Activated CD4-positive, alpha-beta memory T cell treated with anti-CD3 and anti-CD28 coated beads for 36 hours (primary cell): ENCODE results near the gene DLGAP4. TPM values are rescaled to one million over a fixed set of nuclear protein-coding genes. Genes with fewer than 3 reads are reported as not detected.

Experiments used
- CTCF ChIA-PET: fragments of 350-600 bp; sonication (Branson Sonifier 250); formaldehyde crosslinking; loops from one replicate; lab custom pipeline; 2021; ENCODE audit warnings: antibody characterized with exemption, inconsistent platforms; lab: Charles Lee
- POLR2A ChIA-PET: fragments of 350-600 bp; sonication (Branson Sonifier 250); formaldehyde crosslinking; loops from one replicate; lab custom pipeline; 2021; ENCODE audit warnings: antibody characterized with exemption; lab: Charles Lee
- DNase-seq: peaks from one replicate; pipeline ENCODE4 v3.0.0-alpha.2; 2020
- H3K27ac Mint-ChIP-seq: one replicate; pipeline ENCODE4 v1.8.0; 2021; ENCODE audit warnings: mixed read lengths
- H3K27me3 Mint-ChIP-seq: one replicate; pipeline ENCODE4 v1.8.0; 2021; ENCODE audit warnings: mixed read lengths
- H3K36me3 Mint-ChIP-seq: one replicate; pipeline ENCODE4 v1.8.0; 2021; ENCODE audit warnings: mixed read lengths
- H3K4me1 Mint-ChIP-seq: one replicate; pipeline ENCODE4 v1.8.0; 2021; ENCODE audit warnings: low read depth, mixed read lengths
- H3K4me3 Mint-ChIP-seq: one replicate; pipeline ENCODE4 v1.8.0; 2021; ENCODE audit warnings: mild to moderate bottlenecking, mixed read lengths
- H3K9me3 Mint-ChIP-seq: one replicate; pipeline ENCODE4 v1.8.0; 2021; ENCODE audit warnings: mixed read lengths
- intact Hi-C: fragments of 100-400 bp; cut with micrococcal nuclease; formaldehyde crosslinking; loops from one replicate; pipeline ENCODE4 v1.15.1; 2023
- total RNA-seq, 2 experiments: library from RNA; stranded (reverse); gene quantifications; one replicate each; pipeline ENCODE4 v1.2.3, GENCODE V29; 2021

Gene DLGAP4
- total RNA-seq, 2 experiments from 2014 or later: 18.5 to 18.8 TPM

DNA sequence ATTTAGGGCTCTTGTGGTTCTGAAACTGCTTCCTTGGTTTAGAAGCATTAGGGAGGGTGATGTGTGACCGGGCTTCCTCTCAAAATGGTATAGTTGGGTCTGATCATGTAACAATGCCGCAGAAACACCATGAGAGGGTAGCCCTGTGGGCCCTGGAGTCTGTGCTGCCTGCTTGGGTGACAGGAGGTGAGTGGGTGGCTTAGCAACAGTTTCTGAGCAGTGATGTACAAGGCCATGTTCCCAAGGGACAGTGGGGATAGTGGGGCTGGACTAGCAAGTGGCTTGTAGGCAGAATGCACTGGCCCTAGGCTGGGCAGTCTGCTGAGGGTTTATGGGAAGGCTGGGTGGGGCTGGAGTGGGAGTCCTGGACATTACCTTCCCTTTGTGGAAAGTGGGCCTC is 128.2 kb downstream of the DLGAP4 start:
- H3K27me3 Mint-ChIP-seq: peaks cover 1% of the 10 kb centered on the region
- peaks cover 2% of the 10 kb centered on the region for H3K4me1 Mint-ChIP-seq
- H3K9me3 Mint-ChIP-seq: no peaks in the 10 kb centered on the region
- CTCF ChIA-PET: no interaction called here
- DNase-seq: no peak
- intact Hi-C loops: no loop called here
- no peak overlapping the region for H3K4me3 Mint-ChIP-seq
- H3K27ac Mint-ChIP-seq: no peak overlapping the region
- no peaks in the 10 kb centered on the region for H3K36me3 Mint-ChIP-seq
- POLR2A ChIA-PET: no interaction called here

DNA sequence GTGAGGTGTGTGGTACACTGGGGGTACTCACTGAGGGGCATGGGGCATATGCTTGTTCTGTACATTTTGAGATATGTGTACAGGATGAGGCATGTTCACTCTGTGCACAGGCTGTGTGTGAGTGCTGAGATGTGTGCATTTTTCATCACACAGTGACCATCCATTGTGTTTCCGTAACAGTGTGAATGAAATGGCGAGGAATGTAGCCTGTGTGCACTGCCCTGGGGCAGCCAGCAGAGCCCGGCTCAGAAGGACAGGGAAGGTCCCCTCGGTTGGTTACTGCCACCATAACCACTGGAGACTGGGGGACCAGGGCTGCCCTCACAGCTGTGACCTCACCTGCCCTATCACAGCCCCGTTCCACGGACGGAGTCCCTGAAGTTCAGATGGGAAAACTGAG is 129.0 kb downstream of the DLGAP4 start:
- Mint-ChIP-seq H3K9me3 (no peaks in the 10 kb centered on the region), H3K4me3 (no peak overlapping the region), H3K36me3 (no peaks in the 10 kb centered on the region), H3K27ac (no peak overlapping the region), H3K4me1 (peaks cover 2% of the 10 kb centered on the region), H3K27me3 (peaks cover 1% of the 10 kb centered on the region)
- DNase-seq: no peak
- intact Hi-C loops: loop anchor here (5.0 kb wide), 1 partner anchor 438 kb away; no protein-coding TSS in a partner anchor
- CTCF ChIA-PET: no interaction called here
- POLR2A ChIA-PET: no interaction called here

DNA sequence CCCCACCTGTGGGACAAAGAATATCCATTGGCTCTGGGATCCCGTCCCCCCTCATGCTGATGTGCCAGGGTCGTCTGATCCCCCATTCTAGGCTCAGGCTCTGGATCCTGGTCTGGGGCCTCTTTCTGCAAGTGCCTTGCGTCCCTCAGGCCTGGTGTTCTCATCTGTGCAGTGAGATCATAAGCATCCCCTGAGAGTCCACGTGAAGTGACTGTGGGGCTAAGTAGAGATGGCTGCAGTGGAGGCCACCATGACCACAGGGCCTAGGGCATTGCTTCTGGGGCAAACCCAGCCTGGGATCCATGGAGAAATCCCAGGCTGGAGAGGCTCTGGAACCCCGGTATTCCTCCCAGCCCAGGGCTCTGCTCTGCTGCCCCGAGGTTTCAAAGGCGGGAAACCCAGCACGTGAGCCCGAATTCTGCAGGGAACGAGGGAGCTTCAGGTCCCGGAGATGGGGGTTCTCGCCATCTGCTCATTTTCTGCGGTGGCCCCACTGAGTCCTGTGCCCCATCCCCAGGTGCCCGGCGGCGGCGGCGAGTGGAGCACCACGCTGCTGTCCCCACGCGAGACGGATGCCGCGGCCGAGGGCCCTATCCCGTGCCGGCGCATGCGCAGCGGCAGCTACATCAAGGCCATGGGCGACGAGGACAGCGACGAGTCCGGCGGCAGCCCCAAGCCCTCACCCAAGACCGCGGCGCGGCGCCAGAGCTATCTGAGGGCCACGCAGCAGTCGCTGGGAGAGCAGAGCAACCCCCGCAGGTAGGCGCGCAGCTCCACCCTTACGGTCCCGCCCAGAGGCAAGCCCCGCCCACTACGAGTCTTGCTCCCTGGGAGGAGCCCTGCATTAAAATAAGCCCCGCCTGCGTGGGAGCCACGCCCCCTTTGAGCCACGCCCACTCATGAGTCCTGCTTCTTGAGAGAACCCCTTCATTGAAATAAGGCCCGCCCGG is 129.7 kb downstream of the DLGAP4 start:
- DNase-seq: peak; percentile 92
- Mint-ChIP-seq H3K27me3 (peaks cover 1% of the 10 kb centered on the region), H3K9me3 (no peaks in the 10 kb centered on the region), H3K4me1 (peaks cover 2% of the 10 kb centered on the region), H3K27ac (no peak overlapping the region), H3K4me3 (peak overlapping the region; percentile 20), H3K36me3 (no peaks in the 10 kb centered on the region)
- POLR2A ChIA-PET: no interaction called here
- CTCF ChIA-PET: interaction anchor here (0.6 to 6.1 kb wide), 7 partner anchors 13 to 234 kb away, joined by 3 to 101 read pairs (median 4); no protein-coding TSS in a partner anchor
- intact Hi-C loops: loop anchor here (5.0 kb wide), 1 partner anchor 439 kb away; no protein-coding TSS in a partner anchor

DNA sequence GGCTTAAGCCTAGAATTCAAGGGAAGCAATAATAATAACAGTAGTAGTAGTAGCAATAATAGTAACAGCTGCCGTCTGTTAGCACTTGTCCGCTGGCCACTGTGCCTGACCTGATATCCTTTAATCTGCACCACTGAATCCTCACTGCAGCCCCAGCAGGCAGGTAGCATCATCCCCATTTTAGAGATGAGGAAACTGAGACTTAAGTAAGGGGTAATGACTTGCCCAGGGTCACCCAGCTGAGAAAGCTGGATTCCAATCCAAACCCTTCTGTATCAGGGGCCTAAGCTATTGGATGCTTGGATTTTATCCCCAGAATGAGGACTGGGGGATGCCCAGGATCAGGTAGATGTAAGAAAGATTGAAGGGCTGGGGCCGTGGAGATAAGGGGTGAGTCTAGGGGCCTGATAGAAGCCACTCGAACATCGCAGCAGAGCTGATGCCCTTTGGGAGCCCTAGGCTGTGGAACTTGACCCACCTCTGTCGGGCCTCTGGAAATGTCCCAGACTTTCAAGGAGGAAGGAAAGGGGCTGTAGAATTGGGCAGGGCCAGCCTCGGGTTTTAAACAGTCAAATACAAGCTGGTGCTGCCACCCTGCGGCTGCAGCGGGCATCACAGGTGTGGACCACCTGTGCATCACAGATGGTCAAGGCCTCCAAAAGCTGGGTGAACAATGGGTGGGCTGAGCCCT is 133.0 kb downstream of the DLGAP4 start:
- Mint-ChIP-seq H3K36me3 (no peaks in the 10 kb centered on the region), H3K4me1 (peaks cover 2% of the 10 kb centered on the region), H3K9me3 (no peaks in the 10 kb centered on the region), H3K27ac (no peak overlapping the region), H3K27me3 (peaks cover 1% of the 10 kb centered on the region), H3K4me3 (peak overlapping the region; percentile 18)
- CTCF ChIA-PET: interaction anchor here (0.6 to 6.1 kb wide), 43 partner anchors 9 to 485 kb away, joined by 3 to 101 read pairs (median 4); partner anchors contain the start of genes AAR2 and SCAND1
- POLR2A ChIA-PET: interaction anchor here (0.9 kb wide), 1 partner anchor 236 kb away, joined by 3 read pairs; no protein-coding TSS in a partner anchor
- intact Hi-C loops: loop anchor here (2.0 to 5.0 kb wide), 2 partner anchors 236 to 442 kb away; no protein-coding TSS in a partner anchor
- peak; percentile 75 for DNase-seq

- Mint-ChIP-seq H3K9me3 (no peaks in the 10 kb centered on the region), H3K27ac (no peak overlapping the region), H3K4me3 (no peak overlapping the region), H3K4me1 (peaks cover 2% of the 10 kb centered on the region), H3K27me3 (peaks cover 1% of the 10 kb centered on the region), H3K36me3 (no peaks in the 10 kb centered on the region)
- DNase-seq: no peak
- ChIA-PET CTCF (interaction anchor here (0.6 to 6.1 kb wide), 41 partner anchors 8 to 486 kb away, joined by 3 to 101 read pairs (median 4); partner anchors contain the start of genes AAR2 and SCAND1), POLR2A (no interaction called here)
- intact Hi-C loops: loop anchor here (2.0 to 5.0 kb wide), 2 partner anchors 237 to 442 kb away; no protein-coding TSS in a partner anchor
Observed at GRCh38 chr20:36439731-36440072, 133.6 kb downstream of the DLGAP4 start.

GRCh38 chr20:36440370-36441026 is 134.4 kb downstream of the DLGAP4 start:
- peaks cover 1% of the 10 kb centered on the region for H3K27me3 Mint-ChIP-seq
- no peak overlapping the region for H3K4me3 Mint-ChIP-seq
- H3K4me1 Mint-ChIP-seq: peaks cover 2% of the 10 kb centered on the region
- no peaks in the 10 kb centered on the region for H3K9me3 Mint-ChIP-seq
- intact Hi-C loops: no loop called here
- DNase-seq: no peak
- ChIA-PET POLR2A (no interaction called here), CTCF (interaction anchor here (1.3 to 6.1 kb wide), 9 partner anchors 11 to 450 kb away, joined by 4 to 101 read pairs (median 13); partner anchors contain the start of gene AAR2)
- no peaks in the 10 kb centered on the region for H3K36me3 Mint-ChIP-seq
- H3K27ac Mint-ChIP-seq: no peak overlapping the region

DNA sequence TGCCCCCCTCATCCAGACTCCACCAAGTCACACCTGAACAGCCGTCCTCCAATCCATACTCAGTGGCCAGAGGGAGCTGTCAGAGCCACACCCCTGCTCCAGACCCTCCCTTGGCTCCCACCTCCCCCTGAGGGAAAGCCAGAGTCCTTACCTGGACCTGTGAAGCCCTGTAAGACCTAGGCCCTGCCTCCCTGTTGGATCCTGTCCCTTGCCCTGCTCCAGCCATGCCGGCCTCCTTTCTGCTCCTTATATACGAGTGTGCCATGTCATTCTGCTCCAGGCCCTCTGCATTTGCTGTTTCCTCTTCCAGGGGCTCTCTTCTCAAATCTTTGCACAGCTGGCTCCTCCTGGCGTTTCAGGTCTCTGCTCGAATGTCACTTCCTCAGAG is 134.9 kb downstream of the DLGAP4 start:
- no peaks in the 10 kb centered on the region for H3K9me3 Mint-ChIP-seq
- H3K36me3 Mint-ChIP-seq: no peaks in the 10 kb centered on the region
- H3K27me3 Mint-ChIP-seq: peaks cover 1% of the 10 kb centered on the region
- no peak for DNase-seq
- H3K4me1 Mint-ChIP-seq: peaks cover 2% of the 10 kb centered on the region
- no peak overlapping the region for H3K27ac Mint-ChIP-seq
- POLR2A ChIA-PET: no interaction called here
- CTCF ChIA-PET: interaction anchor here (1.6 to 6.1 kb wide), 4 partner anchors 204 to 450 kb away, joined by 4 to 101 read pairs (median 10); partner anchors contain the start of gene AAR2
- H3K4me3 Mint-ChIP-seq: no peak overlapping the region
- intact Hi-C loops: no loop called here

- peaks cover 2% of the 10 kb centered on the region for H3K4me1 Mint-ChIP-seq
- H3K36me3 Mint-ChIP-seq: no peaks in the 10 kb centered on the region
- peaks cover 1% of the 10 kb centered on the region for H3K27me3 Mint-ChIP-seq
- no peak overlapping the region for H3K4me3 Mint-ChIP-seq
- no peak for DNase-seq
- intact Hi-C loops: no loop called here
- H3K27ac Mint-ChIP-seq: no peak overlapping the region
- ChIA-PET POLR2A (no interaction called here), CTCF (interaction anchor here (1.6 to 6.1 kb wide), 2 partner anchors 239 to 285 kb away, joined by 4 to 101 read pairs; no protein-coding TSS in a partner anchor)
- H3K9me3 Mint-ChIP-seq: no peaks in the 10 kb centered on the region
Observed at GRCh38 chr20:36441416-36441815, 135.3 kb downstream of the DLGAP4 start.

DNA sequence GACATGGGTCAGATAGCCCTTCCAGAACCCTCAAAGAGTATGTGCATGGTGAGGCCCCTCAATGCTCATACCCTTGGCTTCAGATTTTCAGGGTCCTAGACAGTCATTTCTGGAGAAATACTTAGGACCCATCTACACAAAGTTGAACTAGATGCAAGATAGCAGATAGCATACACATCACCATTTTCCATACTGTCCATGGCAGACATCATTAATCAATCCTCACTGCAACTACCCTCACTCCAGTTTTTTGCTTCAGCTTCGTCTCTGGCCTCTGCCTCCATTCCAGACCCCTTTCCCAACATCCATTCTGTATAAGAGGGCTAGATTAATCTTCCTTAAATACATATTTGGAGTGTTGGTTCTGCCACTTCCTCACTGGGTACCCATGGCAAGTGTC is 139.7 kb downstream of the DLGAP4 start:
- H3K9me3 Mint-ChIP-seq: no peaks in the 10 kb centered on the region
- H3K27me3 Mint-ChIP-seq: no peaks in the 10 kb centered on the region
- intact Hi-C loops: no loop called here
- CTCF ChIA-PET: interaction anchor here (0.6 kb wide), 1 partner anchor 280 kb away, joined by 4 read pairs; no protein-coding TSS in a partner anchor
- DNase-seq: no peak
- POLR2A ChIA-PET: no interaction called here
- no peak overlapping the region for H3K4me3 Mint-ChIP-seq
- no peaks in the 10 kb centered on the region for H3K36me3 Mint-ChIP-seq
- no peak overlapping the region for H3K27ac Mint-ChIP-seq
- no peaks in the 10 kb centered on the region for H3K4me1 Mint-ChIP-seq

GRCh38 chr20:36446557-36446956 is 140.4 kb downstream of the DLGAP4 start:
- H3K27ac Mint-ChIP-seq: no peak overlapping the region
- POLR2A ChIA-PET: no interaction called here
- DNase-seq: no peak
- no peaks in the 10 kb centered on the region for H3K9me3 Mint-ChIP-seq
- CTCF ChIA-PET: no interaction called here
- H3K36me3 Mint-ChIP-seq: no peaks in the 10 kb centered on the region
- no peaks in the 10 kb centered on the region for H3K27me3 Mint-ChIP-seq
- no peak overlapping the region for H3K4me3 Mint-ChIP-seq
- intact Hi-C loops: no loop called here
- H3K4me1 Mint-ChIP-seq: no peaks in the 10 kb centered on the region

DNA sequence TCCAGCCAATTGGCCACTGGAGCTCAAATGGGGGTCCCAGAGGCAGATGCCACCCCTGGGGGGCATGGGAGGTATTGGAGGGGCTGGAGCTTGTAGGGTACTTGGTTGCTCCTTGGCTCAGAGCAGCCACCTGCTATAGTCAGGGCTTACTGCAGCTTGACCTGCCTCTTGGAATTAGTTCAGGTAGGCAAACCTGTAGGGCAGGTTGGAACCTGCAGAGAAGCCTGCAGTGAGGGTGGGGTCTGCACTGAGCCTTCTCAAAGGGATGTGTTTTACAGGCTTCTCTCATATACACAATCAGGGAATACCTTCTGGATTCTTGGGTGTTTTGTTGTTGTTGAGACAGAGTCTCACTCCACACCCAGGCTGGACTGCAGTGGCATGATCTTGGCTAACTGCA is 141.0 kb downstream of the DLGAP4 start:
- Mint-ChIP-seq H3K36me3 (no peaks in the 10 kb centered on the region), H3K4me3 (no peak overlapping the region), H3K4me1 (no peaks in the 10 kb centered on the region), H3K9me3 (no peaks in the 10 kb centered on the region), H3K27ac (no peak overlapping the region), H3K27me3 (no peaks in the 10 kb centered on the region)
- ChIA-PET CTCF (interaction anchor here (2.0 kb wide), 1 partner anchor 8 kb away, joined by 11 read pairs; no protein-coding TSS in a partner anchor), POLR2A (no interaction called here)
- intact Hi-C loops: no loop called here
- DNase-seq: no peak
